Measurements from ENCODE around the gene SACM1L. TPM values are rescaled to one million over a fixed set of nuclear protein-coding genes. Genes with fewer than 3 reads are reported as not detected.

Gene SACM1L
- total and polyA plus RNA-seq, 2 of the 8 experiments (the other 6 are each of a cell fraction or from before 2014, with no cell fraction given), result 20.1 to 61.0 TPM

DNA sequence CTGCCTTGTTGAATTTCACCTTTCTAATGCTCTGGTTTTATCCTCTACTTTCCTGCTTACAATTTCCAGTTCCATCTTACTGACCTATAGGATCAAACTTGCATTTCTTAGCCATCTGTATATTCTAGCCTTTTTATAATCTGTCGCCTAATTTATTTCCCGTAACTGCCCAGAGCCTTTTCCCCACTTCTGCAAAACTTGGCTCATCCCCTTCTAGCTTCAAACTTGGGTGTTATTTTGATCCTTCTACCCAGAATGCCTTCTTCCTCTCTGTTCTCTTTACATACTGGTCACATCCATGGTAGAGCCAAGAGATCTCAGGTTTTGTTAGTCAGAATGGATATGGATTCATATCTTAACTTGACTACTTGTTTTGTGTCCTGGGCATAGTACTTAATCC is 2.6 kb downstream of the SACM1L start:
- Histone ChIP-seq H3K4me2 (ENCODE audit: insufficient read depth in 1 of 2, low read depth in 2 of 2, low read length in 2 of 2) (peak overlapping the region in 1 of 2 experiments; percentile 78; a peak in 1 of 4 replicates), H2BK20ac (ENCODE audit: low read length) (no peak overlapping the region), H2BK15ac (ENCODE audit: low read length) (no peak overlapping the region), H2AFZ (ENCODE audit: low read length) (no peak overlapping the region), H3K27me3 (replicated peaks in 1 of 4; ENCODE audit: control insufficient read depth in 3 of 4, extremely low read depth in 1 of 4, insufficient read depth in 3 of 4, low read length in 3 of 4) (no peaks in the 10 kb centered on the region), H3K36me3 (ENCODE audit: control insufficient read depth in 2 of 4, insufficient read depth in 4 of 4, low read length in 3 of 4) (peaks cover 0 to 8% (median 3%) of the 10 kb centered on the region in 4 experiments; a peak in 3 of 8 replicates), H3K9me3 (ENCODE audit: insufficient read depth in 2 of 2, low read depth in 1 of 2, low read length in 1 of 2) (no peaks in the 10 kb centered on the region), H4K5ac (ENCODE audit: insufficient read length, low read depth, low read length) (no peak overlapping the region), H3K27ac (ENCODE audit: low read depth, low read length) (no peak overlapping the region), H3K18ac (ENCODE audit: extremely low read depth, low read length) (no peak overlapping the region), H4K20me1 (replicated peaks in 1 of 2; ENCODE audit: control insufficient read depth in 1 of 2, insufficient read depth in 2 of 2, low read length in 2 of 2) (peaks cover 0 to 11% of the 10 kb centered on the region in 2 experiments), H3K56ac (replicated peaks; ENCODE audit: insufficient read length, low read depth, low read length) (no peak overlapping the region), H3K4me3 (ENCODE audit: extremely low read depth in 1 of 4, insufficient read depth in 2 of 4, low read depth in 3 of 4, low read length in 4 of 4) (peak overlapping the region in 2 of 4 experiments; percentile 1 to 75; a peak in 1 of 8 replicates), H2BK120ac (replicated peaks; ENCODE audit: low read depth, low read length) (no peak overlapping the region), H3K79me1 (ENCODE audit: low read depth, low read length) (peaks cover 9% of the 10 kb centered on the region), H3K14ac (ENCODE audit: insufficient read length) (no peak overlapping the region), H3K4me1 (replicated peaks in 1 of 4; ENCODE audit: control insufficient read depth in 3 of 4, insufficient read depth in 4 of 4, low read length in 3 of 4) (peaks cover 0 to 21% (median 5%) of the 10 kb centered on the region in 4 experiments; a peak in 4 of 7 replicates), H2BK12ac (ENCODE audit: low read depth, low read length) (no peak overlapping the region), H3K23ac (ENCODE audit: insufficient read length) (no peak overlapping the region), H4K8ac (ENCODE audit: extremely low read depth, insufficient read depth, low read length) (no peak overlapping the region), H4K91ac (replicated peaks; ENCODE audit: insufficient read length, low read length) (no peak overlapping the region), H3K9ac (replicated peaks in 1 of 4; ENCODE audit: extremely low read depth in 1 of 4, low read depth in 3 of 4, low read length in 3 of 4) (no peak overlapping the region), H2BK5ac (ENCODE audit: low read depth, low read length) (no peak overlapping the region), H3K23me2 (ENCODE audit: low read depth, low read length) (peaks cover 14% of the 10 kb centered on the region), H3K79me2 (ENCODE audit: control insufficient read depth in 1 of 2, insufficient read depth in 2 of 2, low read length in 2 of 2) (peaks cover 35 to 74% of the 10 kb centered on the region in 2 experiments), H3K4ac (replicated peaks; ENCODE audit: insufficient read length, low read depth, low read length) (peak overlapping the region; percentile 3), H2AK5ac (ENCODE audit: low read depth, low read length) (no peak overlapping the region)
- FAIRE-seq (no peak), DNase-seq (ENCODE audit: low read depth in 1 of 2, low spot score in 2 of 2) (no peak)
- WGBS, 2 experiments (ENCODE audit: extremely low coverage in 1 of 2, insufficient coverage in 1 of 2, insufficient read length in 1 of 2, insufficient replicate concordance in 2 of 2, low coverage in 1 of 2, low lambda C conversion rate in 2 of 2, missing lambda C conversion rate in 1 of 2), result 97% methylated on average over 2 of the region's 2 CpGs; no CpG with 5 or more reads in 1 of the 2 experiments
- ChIA-PET POLR2A (ENCODE audit: partially characterized antibody) (interaction anchor here (2.1 to 8.5 kb wide), 2 partner anchors 7 to 10 kb away, joined by 6 to 88 read pairs; no protein-coding TSS in a partner anchor), CTCF (ENCODE audit: partially characterized antibody) (no interaction called here)
- TF ChIP-seq ZNF274 (IDR thresholded peaks at IDR 0.05; ENCODE audit: borderline replicate concordance, extremely low read depth, low read length), result no peak
- TF ChIP-seq, protein P1, sequence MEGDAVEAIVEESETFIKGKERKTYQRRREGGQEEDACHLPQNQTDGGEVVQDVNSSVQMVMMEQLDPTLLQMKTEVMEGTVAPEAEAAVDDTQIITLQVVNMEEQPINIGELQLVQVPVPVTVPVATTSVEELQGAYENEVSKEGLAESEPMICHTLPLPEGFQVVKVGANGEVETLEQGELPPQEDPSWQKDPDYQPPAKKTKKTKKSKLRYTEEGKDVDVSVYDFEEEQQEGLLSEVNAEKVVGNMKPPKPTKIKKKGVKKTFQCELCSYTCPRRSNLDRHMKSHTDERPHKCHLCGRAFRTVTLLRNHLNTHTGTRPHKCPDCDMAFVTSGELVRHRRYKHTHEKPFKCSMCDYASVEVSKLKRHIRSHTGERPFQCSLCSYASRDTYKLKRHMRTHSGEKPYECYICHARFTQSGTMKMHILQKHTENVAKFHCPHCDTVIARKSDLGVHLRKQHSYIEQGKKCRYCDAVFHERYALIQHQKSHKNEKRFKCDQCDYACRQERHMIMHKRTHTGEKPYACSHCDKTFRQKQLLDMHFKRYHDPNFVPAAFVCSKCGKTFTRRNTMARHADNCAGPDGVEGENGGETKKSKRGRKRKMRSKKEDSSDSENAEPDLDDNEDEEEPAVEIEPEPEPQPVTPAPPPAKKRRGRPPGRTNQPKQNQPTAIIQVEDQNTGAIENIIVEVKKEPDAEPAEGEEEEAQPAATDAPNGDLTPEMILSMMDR (IDR thresholded peaks at IDR 0.05; ENCODE audit: control extremely low read depth in 1 of 3, insufficient read depth in 1 of 3, low read depth in 1 of 3, low read length in 3 of 3), result 0 out of 4 replicates have a peak, but pooled peaks of 1 of the 3 experiments have one; percentile 1

Measured in H1 (cell line).